Brain pericyte (primary cell): Measurements from ENCODE around the gene PDLIM7.

ENCODE experiments used
- DNase-seq: peaks from one replicate; pipeline ENCODE4 v3.0.0-alpha.2; 2012; ENCODE audit warnings: low read depth, low spot score

The PDLIM7 gene

DNA sequence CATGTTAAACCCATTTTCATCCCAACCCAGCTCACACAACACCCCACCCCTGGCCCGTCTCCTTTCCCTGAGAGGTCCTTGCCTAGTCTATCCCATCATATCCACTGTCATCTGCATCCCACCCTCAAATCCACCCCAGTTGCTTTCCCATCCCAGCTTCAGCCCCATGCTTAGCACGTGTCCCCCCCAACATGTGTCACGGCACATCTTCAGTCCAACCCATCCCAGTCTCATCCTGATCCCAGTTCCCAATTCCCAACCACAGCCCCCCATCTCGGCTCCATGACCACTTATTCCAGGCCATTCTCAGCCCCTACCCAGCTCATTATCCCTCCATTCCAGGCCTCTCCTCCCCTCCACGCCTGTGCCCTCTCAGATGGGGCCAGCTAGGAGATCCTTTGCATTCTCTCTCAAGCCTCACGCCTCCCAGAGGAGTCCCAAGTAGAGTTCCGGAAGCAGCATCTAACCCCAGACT is 23.4 kb downstream of the PDLIM7 start:
- no peak for DNase-seq

DNA sequence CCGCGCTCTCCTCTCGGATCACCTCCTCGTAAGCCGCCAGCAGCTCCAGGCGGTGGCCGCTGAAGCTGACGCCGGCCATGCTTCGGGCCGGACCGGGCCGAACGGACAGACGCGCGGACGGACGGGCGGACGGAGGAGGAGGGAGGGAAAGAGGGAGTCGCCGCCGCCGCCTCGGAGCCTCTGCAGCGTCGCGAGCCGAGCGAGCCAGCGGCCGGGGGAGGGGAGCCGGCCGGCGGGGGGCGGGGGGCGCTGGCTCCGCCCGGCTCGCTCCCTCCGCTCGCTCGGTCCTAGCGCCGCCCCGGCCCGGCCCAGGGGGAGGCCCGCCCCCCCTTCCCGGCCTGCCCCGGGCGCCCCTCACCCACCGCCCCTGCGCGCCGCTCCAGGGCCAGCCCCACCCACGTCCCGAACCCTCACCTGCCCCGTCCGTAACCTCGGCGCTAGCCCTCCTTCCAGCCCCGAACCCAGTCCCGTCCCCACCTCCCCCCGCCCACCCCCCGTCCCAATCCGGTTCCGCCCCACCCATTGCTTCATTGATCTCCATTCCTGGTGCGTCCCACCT is 23.9 kb downstream of the PDLIM7 start, which contains the start of gene DBN1:
Gene DBN1 (minus strand): TSS at position 192 of the 559 bp plus-strand sequence. CDS start 113 bp downstream, at position 79.
- no peak for DNase-seq

DNA sequence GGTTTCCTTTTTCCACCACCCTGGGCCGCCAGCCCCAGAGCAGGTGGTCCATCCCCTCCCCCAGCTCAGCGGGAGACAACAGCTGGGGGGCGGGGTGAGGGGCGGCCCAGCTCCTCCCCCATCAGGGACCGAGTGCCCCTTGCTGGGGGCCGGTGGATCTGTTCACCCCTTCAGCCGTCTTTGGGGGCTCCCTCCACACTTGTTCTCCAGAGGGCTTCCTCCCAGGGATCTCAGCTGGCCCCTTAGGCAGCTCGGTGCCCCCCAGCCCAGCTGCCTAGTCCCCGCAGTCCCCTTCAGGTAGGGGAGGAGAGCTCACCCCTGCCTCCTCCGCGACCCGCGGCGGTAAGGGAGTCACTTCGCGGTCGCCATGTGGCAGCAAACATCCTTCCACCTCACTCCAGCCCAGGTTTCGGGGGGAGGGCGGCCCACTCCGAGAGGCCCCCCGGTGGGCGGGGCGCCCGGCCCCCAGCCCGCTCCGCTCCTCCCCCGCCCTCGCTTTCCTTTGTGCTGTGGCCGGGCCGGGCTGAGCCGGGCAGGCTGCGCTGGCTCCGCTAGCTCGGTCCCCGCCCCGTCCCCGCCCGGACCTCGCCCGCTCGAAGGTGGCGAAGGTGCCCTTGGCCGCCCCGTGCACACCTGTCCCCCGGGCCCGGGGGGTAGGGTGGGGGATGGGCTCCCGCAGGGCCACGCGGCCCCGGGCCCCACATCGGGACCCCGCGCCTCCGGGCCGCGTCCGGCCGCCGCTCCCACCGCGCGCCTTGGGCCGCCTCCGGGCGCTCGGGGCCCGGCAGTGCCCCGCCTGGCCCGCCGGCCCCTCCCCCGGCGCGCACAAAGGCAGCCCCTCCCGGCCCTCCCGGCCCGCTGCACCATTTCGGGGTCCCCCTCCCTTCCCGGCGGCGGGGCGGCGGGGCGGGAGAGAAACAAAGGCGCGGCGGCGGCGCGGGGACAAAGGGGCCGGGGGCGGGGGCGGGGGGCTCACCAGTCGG is 24.7 kb downstream of the PDLIM7 start:
- no peak for DNase-seq

DNA sequence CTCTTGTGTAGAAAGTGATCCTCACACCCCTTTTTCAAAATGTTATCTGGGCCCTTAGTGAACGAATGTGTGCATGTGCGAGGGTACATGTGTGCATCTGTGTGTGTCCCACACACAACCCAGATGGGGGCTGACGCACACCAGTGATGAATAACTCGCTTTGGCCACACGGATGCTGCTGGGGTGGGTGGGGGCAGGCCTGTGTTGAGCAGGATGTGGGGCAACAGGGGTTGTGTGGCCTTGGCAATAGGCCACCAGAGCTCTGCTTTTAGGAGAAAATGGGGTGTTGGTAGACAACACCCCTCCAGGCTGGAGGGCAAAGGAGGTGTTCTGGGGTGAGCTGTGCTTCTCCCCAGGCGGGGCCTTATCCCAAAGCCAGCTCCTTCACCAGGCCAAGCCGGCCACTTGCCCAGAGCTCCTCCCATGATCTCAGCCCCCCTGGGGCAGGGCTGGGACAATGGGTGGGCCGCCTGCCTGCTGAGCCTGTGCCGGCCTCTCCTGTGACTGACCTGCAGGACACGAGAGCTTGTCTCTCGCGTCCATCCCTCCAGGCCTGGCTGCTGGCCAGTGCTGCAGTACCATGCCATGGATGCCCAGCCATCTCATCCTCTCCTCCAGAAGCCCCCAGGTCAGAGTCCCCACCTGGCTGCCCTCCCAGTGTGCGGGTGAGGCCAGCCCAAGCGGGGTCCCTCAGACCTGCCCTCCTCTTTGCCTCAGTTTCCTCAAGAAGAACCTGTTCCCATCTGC is 25.6 kb downstream of the PDLIM7 start:
- no peak for DNase-seq

DNA sequence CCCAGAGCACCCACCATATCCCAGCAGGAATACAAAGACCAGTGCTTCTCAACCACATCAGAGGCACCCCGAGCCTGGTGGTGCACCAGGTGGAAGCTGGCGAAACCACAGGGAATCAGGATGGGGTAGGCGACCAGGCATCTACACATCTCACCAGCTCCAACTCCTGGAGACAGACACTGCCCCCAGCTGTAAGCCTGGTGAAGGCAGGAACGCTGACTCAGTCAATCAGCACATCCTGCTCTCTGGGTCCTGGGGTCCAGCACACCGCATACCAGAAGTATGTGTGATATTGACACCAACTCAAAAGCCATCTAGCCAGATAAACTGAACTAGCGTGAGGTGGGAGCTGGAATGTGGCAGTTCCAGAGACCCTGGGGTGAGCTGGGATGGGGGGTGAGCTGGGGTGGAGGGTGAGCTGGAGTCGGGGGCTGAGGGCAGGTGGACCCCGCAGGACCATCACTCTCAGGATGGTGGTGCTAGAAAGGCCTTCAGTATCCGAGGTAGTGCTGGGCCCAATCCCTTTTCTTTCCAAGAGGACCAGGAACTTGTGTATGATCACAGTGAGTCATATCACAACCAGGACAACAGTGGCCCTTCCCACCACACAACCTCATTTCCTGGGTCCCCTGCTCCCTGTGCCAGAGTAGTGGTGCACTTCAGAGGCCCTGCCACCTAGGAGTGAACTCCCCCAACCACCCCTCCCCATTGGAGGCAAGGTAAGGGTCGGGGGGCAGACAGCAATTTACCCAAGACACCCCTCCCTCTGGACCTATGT is 26.5 kb downstream of the PDLIM7 start:
- DNase-seq = no peak

- no peak for DNase-seq
Observed at GRCh38 chr5:177469750-177470525, 27.5 kb downstream of the PDLIM7 start.

- DNase-seq = no peak
Observed at GRCh38 chr5:177468685-177469628, 28.4 kb downstream of the PDLIM7 start.

DNA sequence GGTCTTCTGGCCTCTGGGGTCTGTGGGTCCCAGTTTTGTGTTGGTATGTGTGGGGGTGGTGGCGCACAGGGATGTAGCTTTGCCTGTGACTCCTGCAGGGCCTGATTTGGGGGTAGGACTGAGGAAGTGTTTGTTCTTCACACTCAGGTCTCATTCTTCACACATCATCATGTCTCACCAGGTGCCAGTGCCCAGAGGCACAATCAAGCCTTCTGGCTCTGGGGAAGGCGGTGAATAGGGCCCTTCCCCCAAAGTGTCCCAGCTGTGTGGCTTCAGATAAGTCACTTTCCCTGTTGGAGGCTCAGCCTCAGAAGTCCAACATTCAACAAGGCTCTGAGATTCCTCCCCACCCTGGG is 29.1 kb downstream of the PDLIM7 start:
- DNase-seq = no peak

GRCh38 chr5:177467436-177467835 is 30.0 kb downstream of the PDLIM7 start:
- DNase-seq = no peak

DNA sequence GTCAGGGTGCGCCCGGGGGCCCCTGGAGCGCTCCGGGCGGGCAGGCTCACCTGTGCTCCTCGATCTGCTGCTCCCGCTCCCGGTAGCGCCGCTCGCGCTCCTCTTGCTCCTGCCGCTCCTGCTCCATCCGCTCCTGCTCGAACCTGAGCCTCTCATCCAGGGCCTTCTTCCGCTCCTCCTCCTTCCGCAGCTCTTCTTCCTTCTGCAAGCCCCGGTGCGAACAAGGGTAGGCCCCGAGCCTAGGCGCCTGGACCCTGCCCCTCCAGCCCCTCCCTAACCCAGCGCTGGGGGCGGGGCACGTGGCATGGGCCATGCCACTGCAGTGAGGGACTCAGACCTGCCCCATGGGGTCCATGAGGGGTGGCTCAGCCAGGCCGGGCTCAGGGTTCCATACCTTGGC is 30.5 kb downstream of the PDLIM7 start:
- no peak for DNase-seq

DNA sequence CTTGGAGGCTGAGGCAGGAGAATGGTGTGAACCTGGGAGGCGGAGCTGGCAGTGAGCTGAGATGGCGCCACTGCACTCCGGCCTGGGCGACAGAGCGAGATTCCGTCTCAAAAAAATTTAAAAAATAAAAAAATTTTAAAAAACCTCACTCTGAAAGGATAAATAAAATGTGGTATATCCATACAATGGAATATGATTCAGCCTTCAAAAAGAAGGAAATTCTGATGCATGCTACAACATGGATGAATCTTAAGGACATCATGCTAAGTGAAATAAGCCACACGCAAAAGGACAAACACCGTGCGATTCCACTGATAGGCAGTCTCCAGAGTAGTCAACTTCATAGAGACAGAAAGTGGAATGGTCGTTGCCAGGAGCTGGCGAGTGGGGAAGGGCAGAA is 32.4 kb downstream of the PDLIM7 start:
- no peak for DNase-seq

- DNase-seq = no peak
Observed at GRCh38 chr5:177462021-177462670, 35.3 kb downstream of the PDLIM7 start.

- DNase-seq = no peak
Observed at GRCh38 chr5:177459819-177460628, 37.4 kb downstream of the PDLIM7 start.

DNA sequence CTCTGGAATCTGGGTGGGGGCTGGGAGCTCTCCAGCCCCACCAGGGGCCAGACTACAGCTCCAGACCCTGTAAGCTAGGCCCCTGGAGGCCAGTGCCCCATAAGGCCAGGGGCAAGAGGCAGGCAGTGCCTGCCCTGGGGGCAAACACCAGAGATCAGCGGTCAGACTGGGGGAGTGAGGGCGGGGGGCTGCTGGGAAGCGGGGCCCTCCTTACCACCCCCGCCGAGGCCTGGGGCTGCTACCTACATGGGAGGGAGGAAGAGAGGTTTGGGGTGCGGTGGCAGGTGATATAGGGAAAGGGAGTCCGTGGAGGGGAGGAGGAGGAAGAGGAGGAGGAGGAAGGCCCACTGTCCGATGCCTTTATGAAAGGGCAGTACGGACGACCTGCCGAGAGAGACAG is 38.0 kb downstream of the PDLIM7 start:
- DNase-seq = no peak

DNA sequence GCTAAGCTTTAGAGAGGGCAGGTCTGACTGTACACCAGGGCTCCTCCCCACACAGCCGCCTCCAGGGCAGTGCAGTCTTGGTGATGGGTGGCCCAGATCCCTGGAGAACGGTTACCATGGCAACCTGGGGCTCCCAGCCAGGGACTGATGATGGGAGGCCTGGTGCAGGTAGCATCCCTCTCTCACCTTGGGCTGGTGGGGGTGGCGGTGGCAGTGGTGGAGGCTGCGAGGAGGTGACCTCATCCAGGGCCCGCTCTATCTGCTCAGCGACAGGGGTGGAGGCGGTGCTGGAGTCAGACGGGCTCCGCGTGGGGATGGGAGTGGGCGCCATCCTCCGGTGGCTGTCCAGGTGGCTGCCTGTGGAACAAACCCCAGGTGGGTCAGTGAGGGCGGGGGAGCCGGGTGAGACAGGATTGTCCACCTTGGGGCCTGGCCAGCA is 38.5 kb downstream of the PDLIM7 start:
- no peak for DNase-seq

DNA sequence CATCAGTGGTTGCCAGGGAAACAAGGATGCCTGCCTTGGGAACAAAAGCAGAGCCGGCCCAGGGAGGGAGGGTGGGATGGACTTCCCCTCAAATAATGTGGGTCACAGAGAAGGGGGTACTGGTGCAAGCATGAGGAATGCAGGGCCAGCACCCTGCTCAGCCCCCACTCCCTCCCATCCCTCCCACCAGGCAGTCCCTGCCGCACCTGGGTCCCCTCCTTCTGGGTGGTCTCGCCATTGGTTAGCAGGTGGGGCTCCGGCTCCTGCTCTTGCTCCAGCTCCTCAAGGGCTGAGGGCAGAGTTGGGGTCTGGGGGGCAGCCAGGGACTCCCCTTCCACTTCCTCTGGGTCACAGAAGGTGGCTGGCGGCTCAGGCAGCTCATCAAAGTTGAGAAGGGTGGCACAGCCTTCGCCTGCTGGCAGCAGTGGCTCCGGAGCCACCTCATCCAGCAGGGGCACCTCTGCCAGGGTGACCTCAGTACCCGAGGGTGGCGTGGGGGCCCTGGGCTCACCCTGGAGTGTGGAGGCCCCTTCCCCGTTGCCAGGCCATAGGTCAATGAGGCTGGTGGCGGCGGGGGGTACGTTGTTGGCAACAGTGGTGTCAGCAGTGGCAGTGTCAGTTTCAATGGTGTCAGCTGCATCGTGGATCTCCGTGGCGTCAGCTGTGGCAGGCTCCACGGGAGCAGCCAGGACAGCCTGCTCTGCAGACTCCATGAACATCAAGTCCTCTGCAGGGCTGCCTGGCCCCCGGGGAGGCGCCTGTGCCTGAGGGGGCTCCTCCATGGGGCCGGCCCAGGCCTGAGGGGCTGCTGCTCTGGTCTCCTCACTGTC is 39.3 kb downstream of the PDLIM7 start:
- no peak for DNase-seq
